Putamen (tissue), 1 donor: Measurements from ENCODE around the gene UNC5A.

Source experiments
- DNase-seq: peaks from one replicate; pipeline ENCODE4 v3.0.0-alpha.2; 2016; ENCODE audit warnings: low spot score

The UNC5A gene

GRCh38 chr5:176879663-176880361 is 69.5 kb downstream of the UNC5A start:
- DNase-seq, result no peak

GRCh38 chr5:176880366-176881020 is 70.1 kb downstream of the UNC5A start:
- no peak for DNase-seq

GRCh38 chr5:176881021-176881749 is 70.8 kb downstream of the UNC5A start:
- no peak for DNase-seq

- no peak for DNase-seq
Measured at GRCh38 chr5:176881816-176882566, 71.6 kb downstream of the UNC5A start.

- DNase-seq, result no peak
Measured at GRCh38 chr5:176882567-176882903, 72.2 kb downstream of the UNC5A start.

- no peak for DNase-seq
Measured at GRCh38 chr5:176883700-176884570, 73.6 kb downstream of the UNC5A start.

- DNase-seq, result no peak
Measured at GRCh38 chr5:176884571-176884890, 74.2 kb downstream of the UNC5A start.

- DNase-seq, result no peak
Measured at GRCh38 chr5:176886336-176887251, 76.2 kb downstream of the UNC5A start.

GRCh38 chr5:176887252-176887849 is 77.0 kb downstream of the UNC5A start:
- DNase-seq, result no peak

- no peak for DNase-seq
Measured at GRCh38 chr5:176888016-176888864, 77.9 kb downstream of the UNC5A start.

- no peak for DNase-seq
Measured at GRCh38 chr5:176888865-176889165, 78.5 kb downstream of the UNC5A start.

- no peak for DNase-seq
Measured at GRCh38 chr5:176889321-176890280, 79.2 kb downstream of the UNC5A start.

GRCh38 chr5:176890455-176891330 is 80.3 kb downstream of the UNC5A start:
- no peak for DNase-seq

- DNase-seq, result no peak
Measured at GRCh38 chr5:176891331-176891958, 81.1 kb downstream of the UNC5A start.

GRCh38 chr5:176892663-176893062 is 82.3 kb downstream of the UNC5A start:
- no peak for DNase-seq

- no peak for DNase-seq
Measured at GRCh38 chr5:176894298-176894697, 83.9 kb downstream of the UNC5A start.

GRCh38 chr5:176895831-176896230 is 85.5 kb downstream of the UNC5A start:
- DNase-seq, result no peak
